Loucy (cell line): ENCODE data around the gene CD300LD.

ENCODE experiments used
- EZH2phosphoT487 ChIP-seq: fragments of 200-600 bp; IDR thresholded peaks from 2 replicates; pipeline ENCODE4 v1.6.1; 2018; ENCODE audit warnings: antibody characterized with exemption, mild to moderate bottlenecking, moderate library complexity, borderline replicate concordance
- TF ChIP-seq, protein P1 (sequence below): fragments of 200-600 bp; sonication (generic); conservative IDR thresholded peaks from 2 replicates; pipeline ENCODE4 v1.5.1; 2014; ENCODE audit warnings: mild to moderate bottlenecking, antibody characterized with exemption, low read length

DNA sequence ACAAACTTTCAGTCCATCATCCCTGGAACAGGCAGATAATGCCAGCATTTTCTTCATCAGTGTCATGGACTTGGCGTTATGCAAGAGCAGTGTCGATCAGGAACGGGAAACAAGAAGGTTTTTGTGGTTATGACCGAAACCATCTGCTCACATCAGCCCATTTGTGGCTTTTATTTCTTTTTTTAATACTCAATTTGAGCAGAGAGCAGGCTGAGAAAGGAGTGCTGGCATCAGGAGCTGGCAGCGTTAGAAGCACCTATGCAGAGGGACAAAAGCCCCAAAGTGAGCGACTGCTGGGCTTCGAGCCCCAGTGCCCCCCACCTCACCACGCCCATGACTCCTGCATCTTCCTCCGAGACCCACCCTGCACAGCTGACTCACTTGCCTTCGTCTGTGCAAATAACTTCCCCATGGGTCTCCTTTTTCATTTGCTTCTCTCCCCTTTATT, 47.6 kb upstream of the CD300LD start:
- TF ChIP-seq, protein P1, sequence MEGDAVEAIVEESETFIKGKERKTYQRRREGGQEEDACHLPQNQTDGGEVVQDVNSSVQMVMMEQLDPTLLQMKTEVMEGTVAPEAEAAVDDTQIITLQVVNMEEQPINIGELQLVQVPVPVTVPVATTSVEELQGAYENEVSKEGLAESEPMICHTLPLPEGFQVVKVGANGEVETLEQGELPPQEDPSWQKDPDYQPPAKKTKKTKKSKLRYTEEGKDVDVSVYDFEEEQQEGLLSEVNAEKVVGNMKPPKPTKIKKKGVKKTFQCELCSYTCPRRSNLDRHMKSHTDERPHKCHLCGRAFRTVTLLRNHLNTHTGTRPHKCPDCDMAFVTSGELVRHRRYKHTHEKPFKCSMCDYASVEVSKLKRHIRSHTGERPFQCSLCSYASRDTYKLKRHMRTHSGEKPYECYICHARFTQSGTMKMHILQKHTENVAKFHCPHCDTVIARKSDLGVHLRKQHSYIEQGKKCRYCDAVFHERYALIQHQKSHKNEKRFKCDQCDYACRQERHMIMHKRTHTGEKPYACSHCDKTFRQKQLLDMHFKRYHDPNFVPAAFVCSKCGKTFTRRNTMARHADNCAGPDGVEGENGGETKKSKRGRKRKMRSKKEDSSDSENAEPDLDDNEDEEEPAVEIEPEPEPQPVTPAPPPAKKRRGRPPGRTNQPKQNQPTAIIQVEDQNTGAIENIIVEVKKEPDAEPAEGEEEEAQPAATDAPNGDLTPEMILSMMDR: no peak
- TF ChIP-seq EZH2phosphoT487: no peak
